GM21390 (cell line): ENCODE measurements around the gene ANO4.

Source experiments
- ATAC-seq: cut with Tn5 transposase; IDR thresholded peaks from one replicate; pipeline ENCODE4 v1.9.1; 2021; ENCODE audit not compliant: unreplicated experiment

The ANO4 gene

GRCh38 chr12:100936661-100937060 lies 142.1 kb downstream of the ANO4 start:
- ATAC-seq, result no peak

- no peak for ATAC-seq
Observed at GRCh38 chr12:100940503-100940902, 145.9 kb downstream of the ANO4 start.

- ATAC-seq, result no peak
Observed at GRCh38 chr12:100942984-100943749, 148.6 kb downstream of the ANO4 start.

GRCh38 chr12:100951756-100952155 lies 157.2 kb downstream of the ANO4 start:
- ATAC-seq, result no peak

GRCh38 chr12:100953217-100953616 lies 158.6 kb downstream of the ANO4 start:
- ATAC-seq, result no peak

GRCh38 chr12:100953677-100954076 lies 159.1 kb downstream of the ANO4 start:
- no peak for ATAC-seq

GRCh38 chr12:100954118-100954517 lies 159.5 kb downstream of the ANO4 start:
- no peak for ATAC-seq

GRCh38 chr12:100955139-100955538 lies 160.6 kb downstream of the ANO4 start:
- no peak for ATAC-seq

GRCh38 chr12:100956311-100956852 lies 161.8 kb downstream of the ANO4 start:
- no peak for ATAC-seq

GRCh38 chr12:100959481-100959880 lies 164.9 kb downstream of the ANO4 start:
- ATAC-seq, result no peak

GRCh38 chr12:100962086-100962712 lies 167.6 kb downstream of the ANO4 start:
- no peak for ATAC-seq

GRCh38 chr12:100963381-100963780 lies 168.8 kb downstream of the ANO4 start:
- ATAC-seq, result no peak

GRCh38 chr12:100964028-100964427 lies 169.5 kb downstream of the ANO4 start:
- ATAC-seq, result no peak

GRCh38 chr12:100967189-100967588 lies 172.6 kb downstream of the ANO4 start:
- ATAC-seq, result no peak

- no peak for ATAC-seq
Observed at GRCh38 chr12:100970894-100971293, 176.3 kb downstream of the ANO4 start.

- ATAC-seq, result no peak
Observed at GRCh38 chr12:100972121-100972520, 177.5 kb downstream of the ANO4 start.

GRCh38 chr12:100974341-100974740 lies 179.8 kb downstream of the ANO4 start:
- ATAC-seq, result no peak

- no peak for ATAC-seq
Observed at GRCh38 chr12:100974747-100975146, 180.2 kb downstream of the ANO4 start.

- ATAC-seq, result no peak
Observed at GRCh38 chr12:100976735-100977134, 182.2 kb downstream of the ANO4 start.

- no peak for ATAC-seq
Observed at GRCh38 chr12:100980856-100981255, 186.3 kb downstream of the ANO4 start.

GRCh38 chr12:100982511-100983183 lies 188.1 kb downstream of the ANO4 start:
- no peak for ATAC-seq

- ATAC-seq, result no peak
Observed at GRCh38 chr12:100984796-100985195, 190.2 kb downstream of the ANO4 start.
